ENCODE data around the gene RPS16.

DNA sequence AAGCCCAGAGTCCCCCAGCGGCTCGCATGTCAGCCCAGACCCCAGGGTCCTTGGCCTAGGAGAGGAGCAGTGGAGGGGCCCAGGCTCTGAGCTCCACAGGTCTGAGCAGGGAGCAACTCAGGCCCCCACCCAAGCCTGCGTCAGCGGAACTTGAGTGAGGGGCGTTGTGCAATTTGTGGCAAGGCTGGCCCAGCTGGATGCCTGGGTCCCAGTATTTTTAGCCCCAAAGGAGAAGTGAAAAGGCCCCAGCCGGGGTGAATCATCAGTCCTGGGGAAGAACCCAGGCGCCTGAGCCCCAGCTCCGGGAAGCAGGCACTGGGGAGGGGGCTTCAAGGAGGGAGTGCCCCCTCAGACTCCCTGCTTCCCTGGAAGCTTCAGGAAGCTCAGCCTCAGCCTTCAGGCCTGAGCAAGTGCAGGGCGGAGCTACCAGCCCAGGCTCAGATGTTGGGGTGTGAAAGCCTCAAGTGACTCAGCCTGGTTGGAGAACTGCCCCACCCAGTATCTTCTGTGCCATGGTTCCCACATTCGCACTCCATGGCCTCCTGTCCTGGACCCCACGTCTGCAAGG, 37.4 kb downstream of the RPS16 start:
- TF ChIP-seq SP1 (IDR thresholded peaks at IDR 0.05) (no peak), ARNT (IDR thresholded peaks at IDR 0.05) (no peak), SUZ12 (IDR thresholded peaks at IDR 0.05) (no peak), PKNOX1 (IDR thresholded peaks at IDR 0.05) (no peak), FOXM1 (IDR thresholded peaks at IDR 0.05; ENCODE audit: borderline replicate concordance) (no peak), TARDBP (IDR thresholded peaks at IDR 0.05) (no peak), BHLHE40 (IDR thresholded peaks at IDR 0.05; ENCODE audit: borderline replicate concordance) (no peak), LEF1 (IDR thresholded peaks at IDR 0.05; ENCODE audit: borderline replicate concordance) (no peak), ELF4 (IDR thresholded peaks at IDR 0.05) (no peak)

All from HEK293T (cell line).